ENCODE measurements around the gene NR1I2.

NR1I2 gene

DNA sequence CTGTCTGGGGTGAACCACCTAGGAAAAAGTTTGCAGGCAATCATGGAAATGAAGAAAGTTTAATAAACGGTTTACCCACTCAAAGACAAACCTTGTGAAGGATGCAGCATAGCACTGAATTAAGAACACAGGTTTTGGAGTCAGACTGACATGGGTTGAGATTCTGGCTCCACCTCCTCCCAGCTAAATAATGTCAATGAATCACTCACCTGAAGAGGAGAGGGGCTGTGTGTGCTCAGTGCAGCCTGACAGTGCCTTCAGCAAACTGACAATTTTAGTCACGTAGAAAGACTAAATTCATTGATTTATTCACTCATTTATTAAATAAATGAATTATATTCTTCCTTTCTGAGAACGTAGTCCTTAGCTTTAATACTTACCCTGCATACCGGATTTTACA, 18.9 kb downstream of the NR1I2 start:
- TF ChIP-seq CTCF (IDR thresholded peaks at IDR 0.05; ENCODE audit: insufficient read depth, missing control alignments) = no peak
- DNase-seq (ENCODE audit: insufficient read length, low spot score) = no peak
- no peak for FAIRE-seq

DNA sequence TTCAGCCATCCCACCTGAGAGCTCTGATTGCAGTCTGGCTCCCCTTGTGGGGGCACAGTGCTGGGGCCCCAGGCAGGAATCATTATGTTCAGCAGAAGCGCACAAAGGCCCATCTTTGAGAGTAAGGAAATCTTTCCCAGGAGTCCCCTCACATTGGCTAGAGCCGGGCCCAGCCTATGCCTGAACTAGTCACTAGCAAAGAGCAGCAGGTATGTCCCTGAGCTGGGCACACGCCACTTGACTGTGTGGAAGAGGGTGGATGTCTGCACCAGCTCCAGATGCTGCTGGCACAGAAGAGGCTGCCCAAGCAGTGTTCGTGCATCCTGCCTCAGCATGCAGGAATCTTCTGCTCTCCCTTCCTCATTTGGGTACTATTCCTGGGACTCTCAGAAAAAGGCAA, 26.3 kb downstream of the NR1I2 start:
- no peak for FAIRE-seq
- TF ChIP-seq CTCF (IDR thresholded peaks at IDR 0.05; ENCODE audit: insufficient read depth, missing control alignments) = no peak
- DNase-seq (ENCODE audit: insufficient read length, low spot score) = no peak

DNA sequence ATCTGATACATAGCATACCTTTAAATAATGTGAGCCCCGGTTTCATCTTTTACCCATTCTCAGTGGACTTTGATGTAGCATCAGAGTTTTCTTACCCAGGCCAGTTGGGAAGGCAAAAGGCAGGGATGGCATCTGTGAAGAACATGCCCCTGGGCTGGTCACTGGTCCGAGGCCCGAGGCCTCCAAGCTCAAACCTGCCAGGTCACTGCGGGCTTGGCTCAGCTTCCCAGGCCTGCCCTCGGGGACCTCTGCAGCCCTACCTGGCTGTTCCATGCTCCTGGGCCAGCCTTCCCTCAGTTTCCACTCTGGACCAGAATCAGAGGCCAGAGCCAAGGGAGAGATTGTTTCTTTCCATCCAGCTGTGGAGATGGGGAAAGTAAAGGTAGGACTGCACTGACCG, 26.9 kb downstream of the NR1I2 start:
- DNase-seq (ENCODE audit: insufficient read length, low spot score) (no peak), FAIRE-seq (no peak)
- TF ChIP-seq CTCF (IDR thresholded peaks at IDR 0.05; ENCODE audit: insufficient read depth, missing control alignments) = no peak

DNA sequence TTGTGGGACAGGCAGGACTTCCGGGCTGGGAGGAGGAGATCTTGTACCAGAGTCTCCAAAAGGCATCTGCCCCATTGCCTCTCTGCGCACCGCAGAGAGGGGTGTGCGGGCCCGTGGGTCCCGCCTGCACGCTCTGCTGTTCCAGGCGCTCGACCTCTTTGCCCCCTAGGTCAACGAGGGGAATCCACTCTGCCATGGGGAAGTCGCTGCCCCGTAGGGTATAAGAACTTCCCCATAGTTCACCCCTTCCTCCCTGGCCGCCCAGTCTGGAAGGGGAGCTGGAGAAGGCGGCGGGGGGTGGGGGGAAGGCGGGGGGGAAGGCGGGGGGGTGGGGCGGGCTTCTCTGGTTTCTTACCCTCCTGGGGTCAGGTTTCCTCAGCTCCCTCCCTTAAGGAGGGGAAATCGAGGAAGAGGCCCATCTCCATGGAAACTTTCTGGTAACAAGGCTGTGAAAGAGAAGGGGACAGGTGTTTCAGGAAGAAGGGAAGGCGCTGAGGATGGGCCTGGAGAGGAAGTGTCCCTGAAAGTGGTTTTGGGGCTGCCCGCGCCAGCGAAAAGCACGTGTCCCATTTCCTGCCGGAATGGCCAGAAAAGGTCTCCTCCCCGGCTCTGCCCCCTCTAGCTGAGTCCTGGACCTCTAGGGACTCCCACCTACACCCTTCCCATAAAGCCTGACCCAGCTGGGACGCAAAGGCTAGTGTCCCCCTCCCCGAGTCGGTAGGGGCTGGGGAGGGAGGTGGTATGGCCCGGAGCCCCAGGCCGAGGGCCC, 27.5 kb downstream of the NR1I2 start:
- DNase-seq (ENCODE audit: insufficient read length, low spot score) (no peak), FAIRE-seq (no peak)
- no peak for TF ChIP-seq CTCF (IDR thresholded peaks at IDR 0.05; ENCODE audit: insufficient read depth, missing control alignments)

DNA sequence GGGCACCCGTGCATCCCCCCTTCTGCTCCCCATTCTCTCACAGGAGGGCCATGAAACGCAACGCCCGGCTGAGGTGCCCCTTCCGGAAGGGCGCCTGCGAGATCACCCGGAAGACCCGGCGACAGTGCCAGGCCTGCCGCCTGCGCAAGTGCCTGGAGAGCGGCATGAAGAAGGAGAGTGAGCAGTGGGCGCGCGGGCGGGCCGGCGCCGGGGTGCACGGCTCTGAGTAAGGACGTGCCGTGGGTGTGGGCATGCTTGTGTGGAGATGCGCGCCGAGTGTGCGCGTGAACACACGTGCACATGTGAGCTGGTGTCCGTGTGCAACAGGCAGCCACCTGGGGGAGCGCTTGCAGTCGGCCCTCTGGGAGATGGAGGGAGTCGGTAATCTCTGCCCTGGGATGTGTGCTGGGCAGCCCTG, 28.1 kb downstream of the NR1I2 start:
- DNase-seq (ENCODE audit: insufficient read length, low spot score) (no peak), FAIRE-seq (no peak)
- TF ChIP-seq CTCF (IDR thresholded peaks at IDR 0.05; ENCODE audit: insufficient read depth, missing control alignments) = no peak

DNA sequence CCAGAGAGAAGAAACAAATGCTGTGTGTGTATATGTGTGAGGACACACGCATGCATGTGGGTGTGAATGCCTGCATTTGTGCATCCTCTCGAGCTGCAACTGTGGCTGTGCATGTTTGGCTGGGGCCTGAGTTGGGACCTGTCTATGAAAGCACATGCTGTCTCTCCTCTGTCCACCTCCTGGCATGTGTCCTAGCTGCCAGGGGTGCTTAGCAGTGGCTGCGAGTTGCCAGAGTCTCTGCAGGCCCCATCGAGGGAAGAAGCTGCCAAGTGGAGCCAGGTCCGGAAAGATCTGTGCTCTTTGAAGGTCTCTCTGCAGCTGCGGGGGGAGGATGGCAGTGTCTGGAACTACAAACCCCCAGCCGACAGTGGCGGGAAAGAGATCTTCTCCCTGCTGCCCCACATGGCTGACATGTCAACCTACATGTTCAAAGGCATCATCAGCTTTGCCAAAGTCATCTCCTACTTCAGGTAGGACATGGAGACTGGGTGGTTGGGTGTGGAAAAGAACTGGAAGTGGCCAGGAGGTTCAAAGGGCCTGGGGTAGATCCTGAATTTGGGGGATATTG, 30.7 kb downstream of the NR1I2 start:
- DNase-seq (ENCODE audit: insufficient read length, low spot score) (no peak), FAIRE-seq (no peak)
- TF ChIP-seq CTCF (IDR thresholded peaks at IDR 0.05; ENCODE audit: insufficient read depth, missing control alignments) = no peak

- no peak for TF ChIP-seq CTCF (IDR thresholded peaks at IDR 0.05; ENCODE audit: insufficient read depth, missing control alignments)
- no peak for FAIRE-seq
Measured at GRCh38 chr3:119815716-119816115, 33.8 kb downstream of the NR1I2 start.

More at GRCh38 chr3:119815716-119816115, 33.8 kb downstream of the NR1I2 start:
- DNase-seq (ENCODE audit: insufficient read length, low spot score) = no peak
